HEK293 (cell line): Measurements from ENCODE around the gene RDX.

Experiments
- GFI1B ChIP-seq: fragments of 450-650 bp; formaldehyde crosslinking; IDR thresholded peaks from 2 replicates; pipeline ENCODE4 v1.5.1; 2016; ENCODE audit warnings: missing biosample characterization, missing genetic modification characterization
- GLIS1 ChIP-seq: fragments of 450-650 bp; formaldehyde crosslinking; IDR thresholded peaks from 2 replicates; pipeline ENCODE4 v1.5.1; 2016; ENCODE audit warnings: missing biosample characterization, missing genetic modification characterization
- HOXD13 ChIP-seq: sonication (generic); formaldehyde crosslinking; IDR thresholded peaks from 2 replicates; pipeline ENCODE4 v1.8.0; 2022; ENCODE audit warnings: missing genetic modification reagents, borderline replicate concordance
- IKZF3 ChIP-seq: fragments of 450-650 bp; IDR thresholded peaks from 2 replicates; pipeline ENCODE4 v1.5.0; 2018; ENCODE audit warnings: missing biosample characterization, mild to moderate bottlenecking, missing genetic modification characterization, moderate library complexity
- KLF1 ChIP-seq: fragments of 450-650 bp; formaldehyde crosslinking; IDR thresholded peaks from 2 replicates; pipeline ENCODE4 v1.5.1; 2016; ENCODE audit warnings: missing biosample characterization, missing genetic modification characterization
- KLF16 ChIP-seq: fragments of 450-650 bp; formaldehyde crosslinking; IDR thresholded peaks from 2 replicates; pipeline ENCODE4 v1.5.1; 2017; ENCODE audit warnings: missing biosample characterization, missing genetic modification characterization
- KLF8 ChIP-seq: fragments of 450-650 bp; formaldehyde crosslinking; IDR thresholded peaks from 2 replicates; pipeline ENCODE4 v1.5.1; 2016; ENCODE audit warnings: missing biosample characterization, missing genetic modification characterization
- KLF9 ChIP-seq: fragments of 450-650 bp; formaldehyde crosslinking; IDR thresholded peaks from 2 replicates; pipeline ENCODE4 v1.5.1; 2016; ENCODE audit warnings: missing biosample characterization, missing genetic modification characterization, low read depth
- MEIS1 ChIP-seq: sonication (generic); formaldehyde crosslinking; IDR thresholded peaks from 2 replicates; pipeline ENCODE4 v1.8.1; 2022; ENCODE audit warnings: missing genetic modification reagents, mild to moderate bottlenecking, borderline replicate concordance
- PRDM10 ChIP-seq: fragments of 450-650 bp; formaldehyde crosslinking; IDR thresholded peaks from 2 replicates; pipeline ENCODE4 v1.5.1; 2016; ENCODE audit warnings: missing biosample characterization, missing genetic modification characterization
- TCF7L2 ChIP-seq: IDR thresholded peaks from 2 replicates; pipeline ENCODE4 v1.6.1; 2011; ENCODE audit warnings: low read depth, mild to moderate bottlenecking, inconsistent platforms, low read length, moderate library complexity, borderline replicate concordance
- ZBTB20 ChIP-seq: fragments of 450-650 bp; formaldehyde crosslinking; IDR thresholded peaks from 2 replicates; pipeline ENCODE4 v1.5.1; 2016; ENCODE audit warnings: missing biosample characterization, missing genetic modification characterization
- ZBTB26 ChIP-seq: fragments of 450-650 bp; formaldehyde crosslinking; optimal IDR thresholded peaks from 2 replicates; pipeline ENCODE3; 2016; ENCODE audit warnings: missing biosample characterization, mild to moderate bottlenecking, missing genetic modification characterization
- ZIC2 ChIP-seq: fragments of 450-650 bp; formaldehyde crosslinking; IDR thresholded peaks from 2 replicates; pipeline ENCODE4 v1.5.1; 2016; ENCODE audit warnings: missing biosample characterization, missing genetic modification characterization
- ZNF202 ChIP-seq: fragments of 450-650 bp; formaldehyde crosslinking; IDR thresholded peaks from 2 replicates; pipeline ENCODE4 v1.5.1; 2016; ENCODE audit warnings: missing biosample characterization, missing genetic modification characterization, borderline replicate concordance
- ZNF221 ChIP-seq: fragments of 450-650 bp; formaldehyde crosslinking; IDR thresholded peaks from 2 replicates; pipeline ENCODE4 v1.5.1; 2017; ENCODE audit warnings: missing biosample characterization, missing genetic modification characterization, borderline replicate concordance
- ZNF239 ChIP-seq: fragments of 450-650 bp; formaldehyde crosslinking; IDR thresholded peaks from 2 replicates; pipeline ENCODE4 v1.5.1; 2016; ENCODE audit warnings: missing biosample characterization, missing genetic modification characterization
- ZNF449 ChIP-seq: fragments of 450-650 bp; formaldehyde crosslinking; IDR thresholded peaks from 2 replicates; pipeline ENCODE4 v1.5.1; 2017; ENCODE audit warnings: missing biosample characterization, mild to moderate bottlenecking, missing genetic modification characterization, moderate library complexity
- ZNF48 ChIP-seq: fragments of 450-650 bp; formaldehyde crosslinking; IDR thresholded peaks from 2 replicates; pipeline ENCODE4 v1.5.1; 2016; ENCODE audit warnings: missing biosample characterization, missing genetic modification characterization
- ZNF488 ChIP-seq: fragments of 450-650 bp; formaldehyde crosslinking; IDR thresholded peaks from 2 replicates; pipeline ENCODE4 v1.5.1; 2016; ENCODE audit warnings: missing biosample characterization, missing genetic modification characterization
- ZNF501 ChIP-seq: fragments of 450-650 bp; formaldehyde crosslinking; IDR thresholded peaks from 2 replicates; pipeline ENCODE4 v1.5.1; 2016; ENCODE audit warnings: missing biosample characterization, missing genetic modification characterization
- ZNF558 ChIP-seq: fragments of 450-650 bp; formaldehyde crosslinking; IDR thresholded peaks from 2 replicates; pipeline ENCODE4 v1.5.1; 2016; ENCODE audit warnings: missing biosample characterization, missing genetic modification characterization
- ZNF596 ChIP-seq: fragments of 450-650 bp; IDR thresholded peaks from 2 replicates; pipeline ENCODE4 v1.5.0; 2018; ENCODE audit warnings: missing biosample characterization, mild to moderate bottlenecking, missing genetic modification characterization, moderate library complexity
- ZNF624 ChIP-seq: fragments of 450-650 bp; formaldehyde crosslinking; IDR thresholded peaks from 2 replicates; pipeline ENCODE4 v1.5.1; 2017; ENCODE audit warnings: missing biosample characterization, missing genetic modification characterization
- ZNF639 ChIP-seq: fragments of 450-650 bp; formaldehyde crosslinking; IDR thresholded peaks from 2 replicates; pipeline ENCODE4 v1.5.1; 2016; ENCODE audit warnings: missing biosample characterization, missing genetic modification characterization
- ZNF768 ChIP-seq: fragments of 450-650 bp; formaldehyde crosslinking; IDR thresholded peaks from 2 replicates; pipeline ENCODE4 v1.5.1; 2018; ENCODE audit warnings: missing biosample characterization, mild to moderate bottlenecking, missing genetic modification characterization
- ZSCAN16 ChIP-seq: fragments of 450-650 bp; formaldehyde crosslinking; IDR thresholded peaks from 2 replicates; pipeline ENCODE4 v1.5.1; 2016; ENCODE audit warnings: missing biosample characterization, missing genetic modification characterization
- ZXDB ChIP-seq: fragments of 450-650 bp; formaldehyde crosslinking; IDR thresholded peaks from 2 replicates; pipeline ENCODE4 v1.5.1; 2016; ENCODE audit warnings: missing biosample characterization, missing genetic modification characterization

Gene RDX

GRCh38 chr11:110296226-110297075 lies at the start of gene RDX (continued):
- peak; percentile 88 for TF ChIP-seq KLF1 (tag by site-specific recombination)
- TF ChIP-seq MEIS1 (CRISPR knock-in tag): no peak
- TF ChIP-seq ZNF558 (tag by site-specific recombination): no peak
- TF ChIP-seq ZNF488 (tag by site-specific recombination): no peak
- peak; percentile 55 for TF ChIP-seq ZBTB20
- no peak for TF ChIP-seq ZSCAN16 (tag by site-specific recombination)
- TF ChIP-seq ZIC2 (tag by site-specific recombination): peak; percentile 59
- 0 out of 2 replicates have a peak, but pooled peaks have one; percentile 23 for TF ChIP-seq ZNF596 (tag by site-specific recombination)
- TF ChIP-seq IKZF3 (tag by site-specific recombination): peak; percentile 91
- TF ChIP-seq ZNF202 (tag by site-specific recombination): no peak
- peak; percentile 79 for TF ChIP-seq ZNF449
- TF ChIP-seq HOXD13 (CRISPR knock-in tag): 0 out of 2 replicates have a peak, but pooled peaks have one; percentile 19
- TF ChIP-seq ZNF639 (tag by site-specific recombination): no peak
- TF ChIP-seq PRDM10: peak; percentile 70
- peak; percentile 66 for TF ChIP-seq KLF9 (tag by site-specific recombination)
- TF ChIP-seq ZNF221 (tag by site-specific recombination): no peak
- peak; percentile 80 for TF ChIP-seq GLIS1 (tag by site-specific recombination)
- TF ChIP-seq ZNF239 (tag by site-specific recombination): no peak
- TF ChIP-seq ZXDB (tag by site-specific recombination): peak; percentile 48
- TF ChIP-seq KLF16: peak; percentile 62; the same call in 1 of the 2 replicates
- TF ChIP-seq ZNF501 (tag by site-specific recombination): 0 out of 2 replicates have a peak, but pooled peaks have one; percentile 58
- TF ChIP-seq GFI1B: no peak
- peak; percentile 85 for TF ChIP-seq KLF8 (tag by site-specific recombination)
- TF ChIP-seq ZNF624 (tag by site-specific recombination): no peak
- TF ChIP-seq ZBTB26: peak; percentile 59
- TF ChIP-seq TCF7L2: no peak
- TF ChIP-seq ZNF48 (tag by site-specific recombination): no peak
- no peak for TF ChIP-seq ZNF768 (tag by site-specific recombination)
